Activated CD8-positive, alpha-beta T cell treated with anti-CD3 and anti-CD28 coated beads for 36 hours (primary cell): ENCODE data around the gene ELMOD1. TPM values are rescaled to one million over a fixed set of nuclear protein-coding genes. Genes with fewer than 3 reads are reported as not detected.

Source experiments
- ATAC-seq: fragments of 200-7000 bp; cut with Tn5 transposase; one replicate; pipeline ENCODE4 v1.10.0; 2021; ENCODE audit warnings: mild to moderate bottlenecking, moderate library complexity
- CTCF ChIA-PET: fragments of 350-600 bp; sonication (Branson Sonifier 250); formaldehyde crosslinking; loops from one replicate; lab custom pipeline; 2021; ENCODE audit warnings: antibody characterized with exemption; lab: Charles Lee
- POLR2A ChIA-PET: fragments of 350-600 bp; sonication (Branson Sonifier 250); formaldehyde crosslinking; loops from one replicate; lab custom pipeline; 2021; ENCODE audit warnings: antibody characterized with exemption; lab: Charles Lee
- DNase-seq: peaks from one replicate; pipeline ENCODE4 v3.0.0-alpha.2; 2020
- H3K27ac Mint-ChIP-seq: one replicate; pipeline ENCODE4 v1.8.0; 2021; ENCODE audit warnings: mild to moderate bottlenecking, mixed read lengths
- H3K27me3 Mint-ChIP-seq: one replicate; pipeline ENCODE4 v1.8.0; 2021; ENCODE audit warnings: mixed read lengths
- H3K36me3 Mint-ChIP-seq: one replicate; pipeline ENCODE4 v1.8.0; 2021; ENCODE audit warnings: low read depth, mixed read lengths
- H3K4me1 Mint-ChIP-seq: one replicate; pipeline ENCODE4 v1.8.0; 2021; ENCODE audit warnings: low read depth, mixed read lengths
- H3K4me3 Mint-ChIP-seq: one replicate; pipeline ENCODE4 v1.8.0; 2021; ENCODE audit warnings: mild to moderate bottlenecking, moderate library complexity, mixed read lengths
- H3K9me3 Mint-ChIP-seq: one replicate; pipeline ENCODE4 v1.8.0; 2021; ENCODE audit warnings: mixed read lengths
- CTCF ChIP-seq: fragments of 200-600 bp; IDR thresholded peaks from one replicate; pipeline ENCODE4 v1.8.0; 2022; ENCODE audit warnings: antibody characterized with exemption, mild to moderate bottlenecking
- intact Hi-C: fragments of 100-400 bp; cut with micrococcal nuclease; formaldehyde crosslinking; loops from one replicate; pipeline ENCODE4 v1.10.0; 2022
- total RNA-seq, 2 experiments: library from RNA; stranded (reverse); gene quantifications; one replicate each; pipeline ENCODE4 v1.2.3, GENCODE V29; 2021

ELMOD1 gene
- total RNA-seq, 2 experiments from 2014 or later, result not detected

GRCh38 chr11:107711861-107712755 is 121.2 kb downstream of the ELMOD1 start, which contains the start of gene SLN:
TSS of gene SLN (minus strand) at chr11:107712056.
- Mint-ChIP-seq H3K27ac (no peak within 1 kb of the TSS), H3K36me3 (no peaks in the 10 kb centered on the region), H3K9me3 (no peaks in the 10 kb centered on the region), H3K4me3 (no peak within 1 kb of the TSS), H3K27me3 (peaks cover 35% of the 10 kb centered on the region), H3K4me1 (no peaks in the 10 kb centered on the region)
- intact Hi-C loops, result no loop called here
- no peak for TF ChIP-seq CTCF
- no peak for DNase-seq
- no peak for ATAC-seq
- CTCF ChIA-PET, result interaction anchor here (1.5 kb wide), 1 partner anchor 29 kb away, joined by 4 read pairs; no protein-coding TSS in a partner anchor
- POLR2A ChIA-PET, result interaction anchor here (0.6 kb wide), 1 partner anchor 19 kb away, joined by 3 read pairs; no protein-coding TSS in a partner anchor

- Mint-ChIP-seq H3K36me3 (no peaks in the 10 kb centered on the region), H3K27ac (no peak overlapping the region), H3K9me3 (no peaks in the 10 kb centered on the region), H3K4me1 (no peaks in the 10 kb centered on the region), H3K4me3 (no peak overlapping the region), H3K27me3 (peaks cover 30% of the 10 kb centered on the region)
- ATAC-seq (no peak), DNase-seq (no peak)
- intact Hi-C loops, result no loop called here
- CTCF ChIA-PET, result interaction anchor here (1.5 kb wide), 1 partner anchor 28 kb away, joined by 4 read pairs; no protein-coding TSS in a partner anchor
- no peak for TF ChIP-seq CTCF
- POLR2A ChIA-PET, result no interaction called here
Measured at GRCh38 chr11:107713009-107713408, 122.1 kb downstream of the ELMOD1 start.

Other genes starting within 250 kb of the ELMOD1 start
- 10 to 100 TPM; 11.9 to 13.6 TPM for gene CWF19L2, start 133.3 kb upstream of the ELMOD1 start, total RNA-seq
- gene ALKBH8, start 25.4 kb upstream of the ELMOD1 start, total RNA-seq, result 10 to 100 TPM; 13.3 to 13.4 TPM
- gene SLN, start 120.9 kb downstream of the ELMOD1 start, total RNA-seq, result not detected